ENCODE results near the gene RBM23. TPM values are rescaled to one million over a fixed set of nuclear protein-coding genes. Genes with fewer than 3 reads are reported as not detected.

Gene RBM23
- polyA plus RNA-seq, 1 experiment: 46.2 TPM

DNA sequence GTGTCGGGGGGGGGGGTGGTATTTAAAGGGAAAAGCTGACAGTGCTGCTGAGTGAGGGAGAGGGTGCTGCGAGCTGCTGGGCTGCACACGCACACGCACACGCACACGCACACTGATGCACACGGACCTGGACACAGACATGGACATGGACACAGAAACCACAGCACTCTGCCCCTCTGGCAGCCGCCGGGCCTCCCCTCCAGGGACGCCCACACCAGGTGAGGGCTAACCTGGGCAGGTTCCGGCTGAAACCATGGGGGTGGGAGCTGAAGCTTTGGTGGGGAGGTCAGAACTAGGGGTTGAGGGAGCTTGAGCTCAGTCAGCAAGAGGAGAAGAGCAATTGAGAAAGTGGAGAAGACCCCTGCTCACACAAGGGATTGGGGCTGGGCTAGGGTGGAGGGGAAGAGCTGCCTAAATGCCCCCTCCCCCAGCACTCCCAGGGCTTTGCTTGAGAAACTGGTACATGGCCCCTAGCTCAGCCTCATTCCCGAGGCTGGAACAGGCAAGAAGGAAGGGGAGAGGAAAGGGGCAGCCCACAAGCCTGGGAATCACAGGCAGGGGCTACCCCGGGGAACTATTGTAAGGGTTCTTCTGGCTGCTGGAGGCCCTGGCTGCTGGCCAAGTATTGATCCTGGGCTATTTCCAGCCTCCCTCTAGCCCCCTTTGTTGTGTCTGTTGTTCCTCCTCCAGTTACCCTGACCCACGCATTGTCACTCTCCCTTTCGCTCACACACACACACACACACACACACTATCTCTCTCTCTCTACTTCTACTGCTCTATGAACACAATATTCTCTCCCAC, 35.6 kb downstream of the RBM23 start, which contains the start of gene REM2:
Gene REM2, plus strand, starts transcription at position 50 of the 804 bp plus-strand sequence. Its CDS starts 66 bp downstream, at position 116.
- POLR2A ChIA-PET: interaction anchor here (0.6 to 0.8 kb wide), 3 partner anchors 9 to 293 kb away, joined by 3 to 6 read pairs (median 3); no protein-coding TSS in a partner anchor
- H3K9me3 ChIP-seq (ENCODE audit: control insufficient read depth, insufficient read depth, low read length): no peaks in the 10 kb centered on the region
- H3K4me3 ChIP-seq (ENCODE audit: low read depth, low read length): no peak within 1 kb of the TSS
- TF ChIP-seq, protein P1, sequence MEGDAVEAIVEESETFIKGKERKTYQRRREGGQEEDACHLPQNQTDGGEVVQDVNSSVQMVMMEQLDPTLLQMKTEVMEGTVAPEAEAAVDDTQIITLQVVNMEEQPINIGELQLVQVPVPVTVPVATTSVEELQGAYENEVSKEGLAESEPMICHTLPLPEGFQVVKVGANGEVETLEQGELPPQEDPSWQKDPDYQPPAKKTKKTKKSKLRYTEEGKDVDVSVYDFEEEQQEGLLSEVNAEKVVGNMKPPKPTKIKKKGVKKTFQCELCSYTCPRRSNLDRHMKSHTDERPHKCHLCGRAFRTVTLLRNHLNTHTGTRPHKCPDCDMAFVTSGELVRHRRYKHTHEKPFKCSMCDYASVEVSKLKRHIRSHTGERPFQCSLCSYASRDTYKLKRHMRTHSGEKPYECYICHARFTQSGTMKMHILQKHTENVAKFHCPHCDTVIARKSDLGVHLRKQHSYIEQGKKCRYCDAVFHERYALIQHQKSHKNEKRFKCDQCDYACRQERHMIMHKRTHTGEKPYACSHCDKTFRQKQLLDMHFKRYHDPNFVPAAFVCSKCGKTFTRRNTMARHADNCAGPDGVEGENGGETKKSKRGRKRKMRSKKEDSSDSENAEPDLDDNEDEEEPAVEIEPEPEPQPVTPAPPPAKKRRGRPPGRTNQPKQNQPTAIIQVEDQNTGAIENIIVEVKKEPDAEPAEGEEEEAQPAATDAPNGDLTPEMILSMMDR (IDR thresholded peaks at IDR 0.05; ENCODE audit: low read depth, low read length): no peak
- no peaks in the 10 kb centered on the region for H3K27me3 ChIP-seq (ENCODE audit: control insufficient read depth, insufficient read depth, low read length)
- no peak for DNase-seq (ENCODE audit: low read depth, low spot score)
- H3K27ac ChIP-seq (ENCODE audit: low read depth, low read length): no peak within 1 kb of the TSS
- CTCF ChIA-PET: interaction anchor here (0.8 to 9.1 kb wide), 7 partner anchors 11 to 327 kb away, joined by 3 to 110 read pairs (median 8); partner anchors contain the start of gene LRP10

DNA sequence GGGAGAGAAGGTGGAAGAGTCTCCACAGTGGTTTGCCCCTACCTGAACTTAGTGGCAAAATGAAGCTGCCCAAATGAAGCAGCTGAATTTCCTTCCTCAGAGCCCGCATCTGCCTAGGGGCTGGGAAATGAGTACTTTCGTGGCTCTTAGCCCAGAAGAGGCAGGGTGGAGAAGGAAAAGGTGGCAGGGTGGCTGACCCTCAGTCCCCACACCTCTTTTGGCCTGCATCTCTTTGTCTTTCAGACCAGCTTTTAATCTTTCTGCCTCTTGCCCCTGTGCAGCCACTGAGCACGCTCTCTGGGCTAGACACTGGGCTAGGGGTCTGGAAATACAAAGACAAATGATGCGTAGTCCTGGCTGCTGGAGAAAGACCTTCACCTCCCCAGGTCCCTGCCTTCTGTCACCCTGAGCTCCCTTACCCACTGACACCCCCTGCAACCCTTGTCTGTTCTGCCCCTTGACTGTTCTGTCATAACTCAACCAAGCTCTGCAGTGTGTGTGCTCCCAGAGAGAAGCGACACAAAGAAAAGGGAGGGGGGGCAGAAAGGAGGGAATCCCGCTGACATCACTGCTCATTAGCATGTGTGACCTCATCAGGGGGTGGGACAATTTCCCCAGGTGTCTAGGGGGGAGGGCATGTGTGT, 36.3 kb downstream of the RBM23 start:
- POLR2A ChIA-PET: interaction anchor here (0.6 to 0.8 kb wide), 3 partner anchors 10 to 311 kb away, joined by 3 to 10 read pairs (median 3); no protein-coding TSS in a partner anchor
- no peaks in the 10 kb centered on the region for H3K27me3 ChIP-seq (ENCODE audit: control insufficient read depth, insufficient read depth, low read length)
- CTCF ChIA-PET: interaction anchor here (0.6 to 9.1 kb wide), 8 partner anchors 10 to 1554 kb away, joined by 3 to 110 read pairs (median 6); partner anchors contain the start of gene LRP10
- no peak overlapping the region for H3K27ac ChIP-seq (ENCODE audit: low read depth, low read length)
- no peak for DNase-seq (ENCODE audit: low read depth, low spot score)
- no peak overlapping the region for H3K4me3 ChIP-seq (ENCODE audit: low read depth, low read length)
- TF ChIP-seq, protein P1 (IDR thresholded peaks at IDR 0.05; ENCODE audit: low read depth, low read length): no peak
- H3K9me3 ChIP-seq (ENCODE audit: control insufficient read depth, insufficient read depth, low read length): no peaks in the 10 kb centered on the region

DNA sequence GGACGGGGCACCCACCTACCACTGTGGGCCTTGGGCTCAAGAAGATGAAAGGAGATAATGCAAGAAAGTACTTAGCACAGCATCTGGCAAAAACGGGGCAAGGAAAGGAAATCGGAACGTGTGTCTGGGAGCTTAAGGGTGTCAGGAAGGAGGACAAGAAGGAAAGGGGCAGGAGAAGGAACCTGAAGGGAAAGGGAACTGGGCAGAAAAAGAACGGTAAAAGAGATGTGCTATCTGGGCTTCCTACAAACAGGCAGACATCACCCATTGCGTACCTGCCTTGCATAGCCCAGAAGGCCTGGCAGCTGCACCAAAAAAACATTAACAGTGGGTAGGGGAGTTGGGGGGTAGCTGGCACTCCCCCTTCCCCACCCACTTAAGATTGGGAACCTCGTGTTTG, 36.9 kb downstream of the RBM23 start:
- TF ChIP-seq, protein P1 (IDR thresholded peaks at IDR 0.05; ENCODE audit: low read depth, low read length): no peak
- POLR2A ChIA-PET: interaction anchor here (0.8 kb wide), 1 partner anchor 311 kb away, joined by 10 read pairs; no protein-coding TSS in a partner anchor

DNA sequence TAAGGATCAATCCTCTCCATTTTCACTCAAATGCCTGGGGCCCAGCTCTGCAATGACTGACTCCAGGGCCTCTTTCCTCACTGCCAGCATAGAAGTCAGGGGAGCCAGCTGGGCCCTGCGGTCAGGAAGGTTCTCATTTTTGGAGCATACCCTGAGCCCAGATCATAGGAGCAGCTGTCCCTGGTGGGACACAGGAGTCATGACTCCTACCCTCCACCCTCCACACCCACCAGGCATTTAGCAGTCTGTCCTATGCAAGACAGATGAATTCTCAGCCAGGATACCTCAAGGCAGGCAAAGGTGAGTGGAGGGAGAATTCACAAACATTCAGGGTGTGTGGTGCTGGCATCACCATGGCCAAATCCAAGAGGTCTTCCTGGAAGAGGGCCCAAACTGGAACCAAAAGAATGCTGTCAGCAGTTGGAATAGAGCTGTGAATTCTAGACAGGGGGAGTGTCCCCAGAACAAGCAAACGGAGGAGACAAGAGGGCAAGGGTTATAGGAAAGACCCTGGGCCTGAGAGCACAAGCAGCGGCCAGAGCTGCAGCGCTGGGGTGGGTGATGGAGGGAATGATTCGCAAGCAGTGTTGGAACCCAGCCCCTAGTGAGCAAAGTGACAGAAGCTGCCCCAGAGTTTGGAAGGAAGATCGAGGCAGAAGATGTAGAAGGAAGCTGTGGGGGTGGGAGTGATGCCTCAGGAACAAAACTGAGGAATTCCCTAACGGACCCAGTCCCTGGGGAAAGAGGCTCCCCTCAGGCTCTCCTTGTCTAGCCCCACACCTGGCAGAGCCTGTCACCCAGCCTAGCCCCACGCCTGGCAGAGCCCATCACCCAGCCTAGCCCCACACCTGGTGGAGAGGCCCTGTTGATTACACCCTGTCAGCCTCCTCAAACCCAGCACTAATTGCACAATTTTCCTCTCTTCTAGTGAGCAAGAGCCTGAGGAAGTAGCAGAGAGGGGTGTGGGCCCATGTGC, 40.4 kb downstream of the RBM23 start:
- ChIA-PET CTCF (no interaction called here), POLR2A (no interaction called here)
- Histone ChIP-seq H3K4me3 (ENCODE audit: low read depth, low read length) (no peak overlapping the region), H3K9me3 (ENCODE audit: control insufficient read depth, insufficient read depth, low read length) (no peaks in the 10 kb centered on the region), H3K27ac (ENCODE audit: low read depth, low read length) (no peak overlapping the region), H3K27me3 (ENCODE audit: control insufficient read depth, insufficient read depth, low read length) (no peaks in the 10 kb centered on the region)
- DNase-seq (ENCODE audit: low read depth, low spot score): no peak
- TF ChIP-seq, protein P1 (IDR thresholded peaks at IDR 0.05; ENCODE audit: low read depth, low read length): no peak

More for the DNA sequence above, 36.9 kb downstream of the RBM23 start:
- Histone ChIP-seq H3K27me3 (ENCODE audit: control insufficient read depth, insufficient read depth, low read length) (no peaks in the 10 kb centered on the region), H3K9me3 (ENCODE audit: control insufficient read depth, insufficient read depth, low read length) (no peaks in the 10 kb centered on the region), H3K27ac (ENCODE audit: low read depth, low read length) (no peak overlapping the region), H3K4me3 (ENCODE audit: low read depth, low read length) (no peak overlapping the region)
- CTCF ChIA-PET: interaction anchor here (0.7 to 9.1 kb wide), 5 partner anchors 9 to 325 kb away, joined by 3 to 110 read pairs (median 6); partner anchors contain the start of gene LRP10
- DNase-seq (ENCODE audit: low read depth, low spot score): no peak
